GM19025 (cell line): Measurements from ENCODE around the gene SLC4A2.

ENCODE experiments used
- ATAC-seq: cut with Tn5 transposase; IDR thresholded peaks from one replicate; pipeline ENCODE4 v1.9.1; 2021; ENCODE audit warnings: mild to moderate bottlenecking, low read depth, moderate library complexity; ENCODE audit not compliant: unreplicated experiment

Gene SLC4A2

GRCh38 chr7:151062399-151063211 is 3.2 kb downstream of the SLC4A2 start:
- no peak for ATAC-seq

GRCh38 chr7:151063212-151063561 is 3.8 kb downstream of the SLC4A2 start:
- no peak for ATAC-seq

- ATAC-seq, result no peak
These were observed 5.1 kb downstream of the SLC4A2 start for GRCh38 chr7:151064454-151064853.

- no peak for ATAC-seq
These were observed 5.6 kb downstream of the SLC4A2 start for GRCh38 chr7:151064993-151065392.

- no peak for ATAC-seq
These were observed 6.1 kb downstream of the SLC4A2 start for GRCh38 chr7:151065516-151065915.

GRCh38 chr7:151066273-151066974 is 7.0 kb downstream of the SLC4A2 start:
- ATAC-seq, result no peak

GRCh38 chr7:151068069-151068773 is 8.8 kb downstream of the SLC4A2 start:
- no peak for ATAC-seq

- ATAC-seq, result no peak
These were observed 10.6 kb downstream of the SLC4A2 start for GRCh38 chr7:151069841-151070573.

- ATAC-seq, result no peak
These were observed 11.2 kb downstream of the SLC4A2 start for GRCh38 chr7:151070574-151070960.

GRCh38 chr7:151071032-151071866 is 11.9 kb downstream of the SLC4A2 start:
- no peak for ATAC-seq

GRCh38 chr7:151073990-151074389 is 14.6 kb downstream of the SLC4A2 start:
- ATAC-seq, result no peak

- ATAC-seq, result no peak
These were observed 15.7 kb downstream of the SLC4A2 start for GRCh38 chr7:151074817-151075661.

GRCh38 chr7:151075662-151075971 is 16.2 kb downstream of the SLC4A2 start:
- no peak for ATAC-seq

GRCh38 chr7:151075978-151076426 is 16.6 kb downstream of the SLC4A2 start:
- no peak for ATAC-seq

GRCh38 chr7:151076863-151077704 is 17.7 kb downstream of the SLC4A2 start:
- ATAC-seq, result no peak

- no peak for ATAC-seq
These were observed 18.4 kb downstream of the SLC4A2 start for GRCh38 chr7:151077705-151078232.

- ATAC-seq, result no peak
These were observed 19.0 kb downstream of the SLC4A2 start for GRCh38 chr7:151078233-151079040.
